GM12878 (cell line): ENCODE data around the gene NFATC1. TPM values are rescaled to one million over a fixed set of nuclear protein-coding genes. Genes with fewer than 3 reads are reported as not detected.

Experiments used
- ATAC-seq: fragments of 200-7000 bp; cut with Tn5 transposase; 3 replicates; pipeline ENCODE4 v1.9.1; 2020; ENCODE audit warnings: mild to moderate bottlenecking, moderate library complexity
- BruUV-seq: library from RNA; stranded (reverse); fragments of 400-500 nt; replicated peaks from 2 replicates; lab custom pipeline; 2021; lab: Mats Ljungman, UMichigan
- CTCF ChIA-PET: fragments of 300-600 bp; sonication (Branson Sonifier 250); formaldehyde crosslinking; extraction: SDS; loops from one replicate; lab custom pipeline; 2021; ENCODE audit warnings: inconsistent platforms; lab: Yijun Ruan, JAX
- POLR2A ChIA-PET: fragments of 350-600 bp; formaldehyde crosslinking; extraction: SDS; loops from one replicate; lab custom pipeline; 2021; ENCODE audit warnings: inconsistent platforms; lab: Charles Lee
- RAD21 ChIA-PET: fragments of 300-600 bp; sonication (Branson Sonifier 250); formaldehyde crosslinking; loops from one replicate; lab custom pipeline; 2023; ENCODE audit warnings: antibody characterized with exemption; ENCODE audit not compliant: unreplicated experiment; lab: Charles Lee
- SMC1A ChIA-PET: fragments of 300-600 bp; sonication (Branson Sonifier 250); formaldehyde crosslinking; loops from one replicate; lab custom pipeline; 2023; ENCODE audit not compliant: unreplicated experiment, uncharacterized antibody; lab: Charles Lee
- DNase-seq: peaks from one replicate; pipeline ENCODE4 v3.0.0-alpha.2; 2011; ENCODE audit warnings: low read depth, low spot score
- FAIRE-seq: peaks from 3 replicates; lab custom pipeline; 2011; peaks lifted over from hg19 to GRCh38; lab: Jason Lieb, UNC
- H2AFZ ChIP-seq: 2 replicates; pipeline ENCODE4 v1.6.0; 2011; ENCODE audit warnings: low read depth, low read length, control low read depth; ENCODE audit not compliant: control insufficient read depth
- H3K27ac ChIP-seq: 2 replicates; pipeline ENCODE4 v1.5.1; 2011; ENCODE audit warnings: control low read depth; ENCODE audit not compliant: control insufficient read depth, insufficient read depth
- H3K27me3 ChIP-seq, 2 experiments: replicated peaks in 1 of 2; 2 replicates each; pipeline versions ENCODE4 v1.6.0 to v1.6.1; 2011; ENCODE audit warnings: low read length in 1 of 2; ENCODE audit not compliant: control insufficient read depth in 2 of 2, insufficient read depth in 2 of 2
- H3K36me3 ChIP-seq, 2 experiments: 2 replicates each; pipeline ENCODE4 v1.5.1; 2011; ENCODE audit warnings: low read length in 1 of 2; ENCODE audit not compliant: control insufficient read depth in 2 of 2, insufficient read depth in 2 of 2
- H3K4me1 ChIP-seq: 2 replicates; pipeline ENCODE4 v1.6.1; 2011; ENCODE audit warnings: mild to moderate bottlenecking, low read length, moderate library complexity, mixed read lengths; ENCODE audit not compliant: control insufficient read depth, insufficient read depth
- H3K4me2 ChIP-seq: 2 replicates; pipeline ENCODE4 v1.6.0; 2011; ENCODE audit warnings: control low read depth; ENCODE audit not compliant: control insufficient read depth, insufficient read depth
- H3K4me3 ChIP-seq: fragments of 200-600 bp; sonication (generic); 2 replicates; pipeline ENCODE4 v1.5.1; 2016
- H3K79me2 ChIP-seq: 2 replicates; pipeline ENCODE4 v1.6.0; 2011; ENCODE audit warnings: low read length; ENCODE audit not compliant: control insufficient read depth, insufficient read depth
- H3K9ac ChIP-seq: 2 replicates; pipeline ENCODE4 v1.8.0; 2011; ENCODE audit warnings: low read length, control low read depth, mixed read lengths; ENCODE audit not compliant: control insufficient read depth, insufficient read depth
- H3K9me3 ChIP-seq: replicated peaks from 3 replicates; pipeline ENCODE4 v1.5.1; 2011; ENCODE audit warnings: mild to moderate bottlenecking, low read length; ENCODE audit not compliant: control insufficient read depth, insufficient read depth
- H4K20me1 ChIP-seq: 2 replicates; pipeline ENCODE4 v1.6.0; 2011; ENCODE audit not compliant: control insufficient read depth, insufficient read depth
- BCL3 ChIP-seq: IDR thresholded peaks from 2 replicates; pipeline ENCODE4 v1.6.1; 2011; ENCODE audit warnings: borderline replicate concordance, low read depth, mild to moderate bottlenecking, moderate library complexity, low read length; ENCODE audit not compliant: insufficient read depth, poor library complexity, severe bottlenecking
- BMI1 ChIP-seq: fragments of 450-650 bp; IDR thresholded peaks from 2 replicates; pipeline ENCODE4 v1.6.1; 2016; ENCODE audit warnings: mild to moderate bottlenecking, moderate library complexity, borderline replicate concordance
- EGR1 ChIP-seq, 2 experiments: IDR thresholded peaks; 1 replicate in 1 of 2; 2 replicates in 1 of 2; pipeline ENCODE4 v1.6.1; 2011 to 2012; ENCODE audit warnings: low read depth in 2 of 2, low read length in 2 of 2, borderline replicate concordance in 1 of 2, mild to moderate bottlenecking in 1 of 2, moderate library complexity in 1 of 2
- KDM1A ChIP-seq: fragments of 200-600 bp; sonication (generic); IDR thresholded peaks from 2 replicates; pipeline ENCODE4 v1.6.1; 2016; ENCODE audit warnings: borderline replicate concordance
- NKRF ChIP-seq: fragments of 450-650 bp; conservative IDR thresholded peaks from 2 replicates; pipeline ENCODE4 v1.6.1; 2017; ENCODE audit warnings: mild to moderate bottlenecking, moderate library complexity
- PBX3 ChIP-seq: IDR thresholded peaks from 2 replicates; pipeline ENCODE4 v1.6.1; 2011; ENCODE audit warnings: mild to moderate bottlenecking, low read depth, low read length, moderate library complexity; ENCODE audit not compliant: insufficient replicate concordance
- PKNOX1 ChIP-seq: fragments of 450-650 bp; IDR thresholded peaks from 2 replicates; pipeline ENCODE4 v1.6.1; 2016; ENCODE audit warnings: mild to moderate bottlenecking
- ZBTB40 ChIP-seq: fragments of 450-650 bp; IDR thresholded peaks from 2 replicates; pipeline ENCODE4 v1.6.1; 2016; ENCODE audit warnings: mild to moderate bottlenecking, moderate library complexity, borderline replicate concordance
- WGBS: methylation state at CpG from one replicate; pipeline ENCODE4 v1.1.6; 2016; ENCODE audit warnings: low lambda C conversion rate; ENCODE audit not compliant: insufficient replicate concordance, insufficient coverage; ENCODE audit errors: missing lambda C conversion rate; 5-methylcytosine and 5-hydroxymethylcytosine counted together
- in situ Hi-C: fragments of 300-500 bp; cut with MboI; formaldehyde crosslinking; loops from 9 replicates; pipeline ENCODE4 v1.14.3; 2018; ENCODE audit warnings: mixed read lengths
- intact Hi-C: fragments of 100-400 bp; cut with micrococcal nuclease; formaldehyde crosslinking; loops from one replicate; pipeline ENCODE4 v1.14.2; 2022; ENCODE audit not compliant: unreplicated experiment
- polyA plus RNA-seq, 11 experiments: library from polyadenylated mRNA; depleted of rRNA in 4 of 11; unstranded in 6 of 11; stranded (reverse) in 5 of 11; fragments of >200 nt; fragmentation: Nextera tagmentation in 4 of 11; fragmentation: Illumina TruSeq in 1 of 11; extraction: Ambion mirVana in 4 of 11; extraction: Trizol in 1 of 11; gene quantifications; 1 replicate in 1 of 11; 2 replicates in 10 of 11; pipeline versions ENCODE4 v1.2.1 to v1.2.3, GENCODE V29; 2011 to 2016; ENCODE audit warnings: inconsistent platforms in 2 of 11, missing spikeins in 2 of 11, low read depth in 1 of 11
- total RNA-seq, 4 experiments: library from RNA; depleted of rRNA in 3 of 4; stranded (reverse); fragments of >200 nt in 3 of 4; fragmentation: Illumina TruSeq in 1 of 4; extraction: Trizol in 1 of 4; gene quantifications; 2 replicates each; pipeline versions ENCODE4 v1.2.1 to v1.2.3, GENCODE V29; 2013 to 2021

NFATC1 gene
- total and polyA plus RNA-seq, 10 of the 15 experiments (the other 5 are each of a cell fraction or from before 2014, with no cell fraction given): 0.84 to 20.8 (median 5.1) TPM

- no peaks in the 10 kb centered on the region for H3K27me3 ChIP-seq
- WGBS: 94% methylated on average over 19 of the region's 19 CpGs
- no TSS peak for BruUV-seq
- no peak overlapping the region for H3K9ac ChIP-seq
- no peak for DNase-seq
- H3K4me3 ChIP-seq: no peak overlapping the region
- no peak overlapping the region for H2AFZ ChIP-seq
- no peaks in the 10 kb centered on the region for H3K9me3 ChIP-seq
- no peaks in the 10 kb centered on the region for H3K79me2 ChIP-seq
- FAIRE-seq: no peak
- intact Hi-C loops: loop anchor here (5.0 kb wide), 1 partner anchor 780 kb away; no protein-coding TSS in a partner anchor
- ChIA-PET POLR2A (interaction anchor here (0.7 kb wide), 1 partner anchor 389 kb away, joined by 3 read pairs; no protein-coding TSS in a partner anchor), RAD21 (interaction anchor here (1.1 to 4.0 kb wide), 2 partner anchors 153 to 266 kb away, joined by 4 to 28 read pairs; no protein-coding TSS in a partner anchor), CTCF (interaction anchor here (1.1 to 6.4 kb wide), 5 partner anchors 19 to 268 kb away, joined by 3 to 48 read pairs (median 9); no protein-coding TSS in a partner anchor), SMC1A (interaction anchor here (0.6 to 2.2 kb wide), 2 partner anchors 158 to 266 kb away, joined by 3 to 9 read pairs; no protein-coding TSS in a partner anchor)
- H4K20me1 ChIP-seq: no peaks in the 10 kb centered on the region
- no peak overlapping the region for H3K4me2 ChIP-seq
- peaks cover 9% of the 10 kb centered on the region for H3K4me1 ChIP-seq
- no peak overlapping the region for H3K27ac ChIP-seq
- in situ Hi-C loops: loop anchor here (5.0 kb wide), 2 partner anchors 160 to 265 kb away; no protein-coding TSS in a partner anchor
- peaks cover 0 to 6% of the 10 kb centered on the region in 2 experiments; a peak in 2 of 4 replicates for H3K36me3 ChIP-seq
- no peak for ATAC-seq
- no peak for TF ChIP-seq PKNOX1
- TF ChIP-seq BCL3: no peak
- no peak for TF ChIP-seq KDM1A
- TF ChIP-seq ZBTB40: no peak
- no peak for TF ChIP-seq EGR1 (IDR thresholded peaks at IDR 0.05; ENCODE audit: borderline replicate concordance in 1 of 2, low read depth in 2 of 2, low read length in 2 of 2)
- no peak for TF ChIP-seq PBX3
- TF ChIP-seq BMI1: no peak
- no peak for TF ChIP-seq NKRF
Measured at GRCh38 chr18:79377187-79377891, 18.4 kb upstream of the NFATC1 start.
